Mammary epithelial cell (primary cell): ENCODE results near the gene ZP1.

Experiments
- EZH2 ChIP-seq: IDR thresholded peaks from 2 replicates; pipeline ENCODE4 v1.6.1; 2012; ENCODE audit warnings: low read length, inconsistent platforms, borderline replicate concordance
- TF ChIP-seq, protein P1 (sequence below), 2 donors: IDR thresholded peaks in 1 of 2; conservative IDR thresholded peaks in 1 of 2; 2 replicates each; pipeline ENCODE4 v1.5.1; 2011 to 2012; ENCODE audit warnings: inconsistent platforms in 2 of 2, low read length in 2 of 2, mild to moderate bottlenecking in 2 of 2, control low read depth in 1 of 2, low read depth in 1 of 2; ENCODE audit not compliant: insufficient read depth in 1 of 2; ENCODE audit errors: extremely low read depth in 1 of 2

- TF ChIP-seq, protein P1, sequence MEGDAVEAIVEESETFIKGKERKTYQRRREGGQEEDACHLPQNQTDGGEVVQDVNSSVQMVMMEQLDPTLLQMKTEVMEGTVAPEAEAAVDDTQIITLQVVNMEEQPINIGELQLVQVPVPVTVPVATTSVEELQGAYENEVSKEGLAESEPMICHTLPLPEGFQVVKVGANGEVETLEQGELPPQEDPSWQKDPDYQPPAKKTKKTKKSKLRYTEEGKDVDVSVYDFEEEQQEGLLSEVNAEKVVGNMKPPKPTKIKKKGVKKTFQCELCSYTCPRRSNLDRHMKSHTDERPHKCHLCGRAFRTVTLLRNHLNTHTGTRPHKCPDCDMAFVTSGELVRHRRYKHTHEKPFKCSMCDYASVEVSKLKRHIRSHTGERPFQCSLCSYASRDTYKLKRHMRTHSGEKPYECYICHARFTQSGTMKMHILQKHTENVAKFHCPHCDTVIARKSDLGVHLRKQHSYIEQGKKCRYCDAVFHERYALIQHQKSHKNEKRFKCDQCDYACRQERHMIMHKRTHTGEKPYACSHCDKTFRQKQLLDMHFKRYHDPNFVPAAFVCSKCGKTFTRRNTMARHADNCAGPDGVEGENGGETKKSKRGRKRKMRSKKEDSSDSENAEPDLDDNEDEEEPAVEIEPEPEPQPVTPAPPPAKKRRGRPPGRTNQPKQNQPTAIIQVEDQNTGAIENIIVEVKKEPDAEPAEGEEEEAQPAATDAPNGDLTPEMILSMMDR (conservative IDR thresholded peaks at IDR 0.05 in 1 of 2, IDR thresholded peaks at IDR 0.05 in 1 of 2; ENCODE audit: extremely low read depth in 1 of 2, insufficient read depth in 1 of 2, low read depth in 1 of 2, low read length in 2 of 2): no peak
- no peak for TF ChIP-seq EZH2
Observed at GRCh38 chr11:60922906-60923305, 55.6 kb downstream of the ZP1 start.
